Measurements from ENCODE around the gene VMAC.
A peak's percentile ranks its signal among the peaks of the same experiment; 100 is the strongest.

Gene VMAC

GRCh38 chr19:5905114-5905778 is 574 bp downstream of the VMAC start:
- DNase-seq (ENCODE audit: low spot score), result no peak

- no peak for DNase-seq (ENCODE audit: low spot score)
These were observed 2.6 kb downstream of the VMAC start for GRCh38 chr19:5907241-5907640.

- DNase-seq (ENCODE audit: low spot score), result peak; percentile 39
These were observed 4.2 kb downstream of the VMAC start for GRCh38 chr19:5908773-5909442.

GRCh38 chr19:5910638-5910907 is 5.9 kb downstream of the VMAC start:
- no peak for DNase-seq (ENCODE audit: low spot score)

- DNase-seq (ENCODE audit: low spot score), result no peak
These were observed 6.7 kb downstream of the VMAC start for GRCh38 chr19:5911366-5911765.

- no peak for DNase-seq (ENCODE audit: low spot score)
These were observed 9.2 kb downstream of the VMAC start, which contains the start of gene CAPS for GRCh38 chr19:5913739-5914357. TSS of gene CAPS (plus strand) at chr19:5914254. CDS start at chr19:5914407, 153 bp downstream.

GRCh38 chr19:5914358-5914774 is 9.7 kb downstream of the VMAC start:
- DNase-seq (ENCODE audit: low spot score), result no peak

- no peak for DNase-seq (ENCODE audit: low spot score)
These were observed 10.5 kb downstream of the VMAC start for GRCh38 chr19:5914946-5915781.

- DNase-seq (ENCODE audit: low spot score), result no peak
These were observed 11.1 kb downstream of the VMAC start for GRCh38 chr19:5915782-5916165.

GRCh38 chr19:5916181-5916708 is 11.6 kb downstream of the VMAC start:
- DNase-seq (ENCODE audit: low spot score), result no peak

- no peak for DNase-seq (ENCODE audit: low spot score)
These were observed 12.9 kb downstream of the VMAC start for GRCh38 chr19:5917431-5918107.

- no peak for DNase-seq (ENCODE audit: low spot score)
These were observed 13.9 kb downstream of the VMAC start for GRCh38 chr19:5918463-5919079.

GRCh38 chr19:5921516-5922160 is 17.0 kb downstream of the VMAC start:
- DNase-seq (ENCODE audit: low spot score), result no peak

GRCh38 chr19:5922161-5922545 is 17.5 kb downstream of the VMAC start:
- DNase-seq (ENCODE audit: low spot score), result no peak

GRCh38 chr19:5923356-5923755 is 18.7 kb downstream of the VMAC start:
- DNase-seq (ENCODE audit: low spot score), result no peak

- DNase-seq (ENCODE audit: low spot score), result no peak
These were observed 21.3 kb downstream of the VMAC start for GRCh38 chr19:5925830-5926427.

GRCh38 chr19:5926641-5927440 is 22.2 kb downstream of the VMAC start:
- DNase-seq (ENCODE audit: low spot score), result no peak

- DNase-seq (ENCODE audit: low spot score), result no peak
These were observed 22.8 kb downstream of the VMAC start for GRCh38 chr19:5927441-5927821.

GRCh38 chr19:5929179-5929578 is 24.5 kb downstream of the VMAC start:
- no peak for DNase-seq (ENCODE audit: low spot score)

GRCh38 chr19:5929625-5930024 is 25.0 kb downstream of the VMAC start:
- no peak for DNase-seq (ENCODE audit: low spot score)
